GM19238 (cell line): ENCODE results near the gene GABRR2.
A peak's percentile ranks its signal among the peaks of the same experiment; 100 is the strongest.
"Not testable (repeated sequence)": the region's sequence is repeated elsewhere in the genome, so short reads cannot be mapped to it uniquely, and the experiment has no call there.

Source experiments
- DNase-seq: peaks from one replicate; pipeline ENCODE4 v3.0.0; 2011; ENCODE audit warnings: low spot score; ENCODE audit not compliant: insufficient read length

Gene GABRR2

GRCh38 chr6:89258912-89259311 is 56.2 kb downstream of the GABRR2 start:
- DNase-seq: no peak

DNA sequence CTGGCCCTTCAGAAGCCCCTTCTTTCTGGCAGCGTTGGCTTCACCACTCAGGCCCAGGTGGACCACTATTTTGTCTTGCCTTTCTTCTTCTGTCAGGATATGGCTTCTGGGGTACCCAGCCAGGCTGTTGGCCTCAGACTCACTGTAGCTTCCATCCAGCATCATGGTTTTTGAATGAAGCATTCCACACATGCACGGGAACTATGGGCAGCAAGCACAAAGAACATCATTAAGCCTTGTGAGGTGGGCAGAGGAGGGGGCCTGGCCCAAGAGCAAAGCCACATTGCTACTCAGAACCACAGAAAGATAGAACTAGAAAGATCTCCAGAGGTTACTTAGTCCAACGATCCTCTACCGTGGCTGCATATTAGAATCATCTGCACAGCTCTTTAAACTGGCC is 57.3 kb downstream of the GABRR2 start:
- DNase-seq: no peak

- no peak for DNase-seq
Measured at GRCh38 chr6:89257346-89257745, 57.8 kb downstream of the GABRR2 start.

DNA sequence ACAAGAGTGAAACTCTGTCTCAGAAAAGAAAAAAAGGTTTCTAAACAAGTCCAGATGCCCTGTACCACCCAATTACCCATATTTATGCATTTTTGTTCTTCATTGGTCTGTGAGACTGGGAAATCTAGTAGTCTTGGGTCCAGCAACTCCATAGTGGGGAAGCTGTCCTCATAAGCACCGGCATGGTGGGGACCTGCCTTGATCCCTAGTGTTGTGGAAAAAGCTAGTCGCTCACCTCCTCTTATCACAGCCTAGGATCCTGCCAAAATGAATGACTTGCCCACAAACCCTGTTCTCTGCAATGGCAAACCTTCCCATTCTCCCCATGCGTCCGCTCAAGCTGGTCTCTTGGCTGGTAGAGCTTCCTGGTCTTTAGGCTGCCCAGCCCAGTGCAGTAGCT is 59.7 kb downstream of the GABRR2 start:
- DNase-seq: no peak

GRCh38 chr6:89254569-89254968 is 60.5 kb downstream of the GABRR2 start:
- no peak for DNase-seq

DNA sequence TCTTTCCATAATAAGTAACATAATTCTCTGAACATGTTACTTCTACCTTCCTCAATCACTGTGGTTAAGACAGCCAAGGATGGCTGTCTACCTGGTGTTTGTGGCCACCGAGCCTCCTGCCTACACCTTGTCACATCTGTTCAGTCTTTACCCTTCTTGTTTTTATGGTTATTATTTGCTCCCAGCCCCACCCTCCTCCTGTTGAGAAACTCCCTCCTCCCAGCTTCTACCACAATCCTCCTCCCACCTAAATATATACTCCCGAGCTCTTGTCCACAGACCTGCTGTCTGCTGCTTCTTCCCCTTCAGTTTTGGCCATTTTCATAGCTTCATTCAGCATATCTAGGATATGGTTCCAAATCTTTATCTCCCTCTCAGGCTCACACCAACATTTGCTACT is 62.2 kb downstream of the GABRR2 start:
- DNase-seq: no peak

DNA sequence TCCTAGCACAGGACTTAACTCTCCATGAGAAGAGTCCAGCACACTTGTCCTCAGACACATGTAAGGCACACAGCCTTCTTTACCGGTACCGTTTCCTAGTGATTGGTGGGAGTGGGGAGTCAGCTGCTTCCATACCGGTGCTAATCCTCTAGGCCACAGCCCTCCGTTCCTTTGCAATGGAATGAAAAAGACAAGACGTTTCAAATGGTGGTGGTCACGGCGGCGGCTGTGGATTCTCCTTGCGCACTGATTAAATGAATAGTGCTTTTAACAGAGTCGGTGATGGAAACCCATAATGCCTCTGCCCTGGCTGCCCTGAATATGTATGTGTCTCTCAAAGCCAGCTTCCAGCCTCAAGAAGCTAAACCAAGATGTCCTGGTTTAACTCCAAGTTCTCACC is 63.1 kb downstream of the GABRR2 start:
- DNase-seq: no peak

DNA sequence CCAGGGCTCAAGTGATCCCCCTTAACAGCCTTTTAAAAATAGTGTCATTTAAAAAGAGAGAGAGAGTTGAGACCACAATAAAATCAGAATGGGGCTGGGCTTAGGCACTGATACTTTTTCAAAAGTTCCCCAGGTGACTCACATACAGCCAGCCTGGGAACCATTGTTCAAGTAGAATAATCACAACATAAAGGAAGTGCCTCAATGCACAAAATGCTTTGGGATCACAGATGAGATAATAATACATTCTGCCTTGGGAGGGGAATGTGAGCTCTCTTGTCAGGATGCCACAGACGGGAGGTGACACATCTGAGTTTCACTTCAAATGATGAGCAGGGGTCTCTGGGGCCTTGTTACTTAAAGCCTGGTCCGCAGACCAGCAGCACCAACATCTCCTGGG is 63.9 kb downstream of the GABRR2 start:
- no peak for DNase-seq

DNA sequence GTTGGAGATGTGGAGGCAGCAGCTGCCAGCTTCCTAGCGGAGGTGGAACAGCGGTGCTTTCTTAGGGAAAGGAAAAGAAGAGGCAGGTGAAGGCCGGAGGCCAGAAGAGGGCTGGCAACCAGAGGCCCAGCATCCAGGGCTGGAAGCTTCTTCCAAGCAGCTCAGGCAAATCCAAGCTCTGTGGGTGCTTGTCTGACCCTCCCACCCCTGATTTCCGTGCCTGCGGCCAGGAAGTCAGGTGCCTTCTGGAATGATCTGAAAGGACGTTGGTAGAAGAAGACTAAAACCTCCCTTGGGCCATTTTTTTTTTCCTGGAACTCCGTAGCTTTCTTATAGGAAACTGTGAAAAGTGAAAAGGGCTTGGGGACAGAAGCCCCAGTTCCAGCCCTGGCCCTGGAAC is 64.9 kb downstream of the GABRR2 start:
- DNase-seq: no peak

DNA sequence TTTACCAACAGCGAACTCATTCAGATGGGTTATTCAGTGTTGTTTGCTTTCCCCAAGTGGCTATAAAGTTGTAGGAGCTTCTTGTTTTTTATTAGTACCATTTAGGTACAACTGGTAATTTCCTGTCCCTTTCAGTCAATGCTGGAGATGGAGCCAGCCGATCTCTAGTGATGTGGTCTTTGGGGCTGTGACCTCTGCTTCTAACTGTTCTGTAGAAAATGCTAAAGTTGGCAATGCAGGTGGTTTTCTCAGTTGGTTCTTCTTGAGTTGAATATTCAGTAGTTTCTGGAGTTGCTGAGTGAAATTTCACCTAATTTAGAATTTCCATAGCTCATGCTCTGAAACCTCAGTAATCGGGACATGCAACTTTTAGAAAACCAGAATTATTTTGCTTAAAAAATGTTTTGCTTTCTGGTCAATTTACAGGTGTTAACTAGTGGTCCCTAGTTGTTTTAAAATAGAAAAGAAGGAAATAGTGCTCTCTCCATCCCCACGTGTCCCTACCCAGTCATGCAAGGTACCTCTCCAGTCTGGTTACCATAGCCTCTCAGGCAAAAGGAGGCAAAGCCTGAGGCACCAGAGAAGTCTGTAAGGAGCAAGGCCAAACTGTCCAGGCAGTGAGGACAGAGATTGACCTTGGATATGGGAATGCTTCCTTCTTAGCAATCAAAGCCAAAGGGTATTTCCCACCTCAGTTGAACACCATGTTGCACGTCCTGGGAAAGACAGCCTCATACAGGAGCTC is 70.7 kb downstream of the GABRR2 start:
- DNase-seq: no peak

GRCh38 chr6:89243331-89243629 is 71.8 kb downstream of the GABRR2 start:
- DNase-seq: no peak

DNA sequence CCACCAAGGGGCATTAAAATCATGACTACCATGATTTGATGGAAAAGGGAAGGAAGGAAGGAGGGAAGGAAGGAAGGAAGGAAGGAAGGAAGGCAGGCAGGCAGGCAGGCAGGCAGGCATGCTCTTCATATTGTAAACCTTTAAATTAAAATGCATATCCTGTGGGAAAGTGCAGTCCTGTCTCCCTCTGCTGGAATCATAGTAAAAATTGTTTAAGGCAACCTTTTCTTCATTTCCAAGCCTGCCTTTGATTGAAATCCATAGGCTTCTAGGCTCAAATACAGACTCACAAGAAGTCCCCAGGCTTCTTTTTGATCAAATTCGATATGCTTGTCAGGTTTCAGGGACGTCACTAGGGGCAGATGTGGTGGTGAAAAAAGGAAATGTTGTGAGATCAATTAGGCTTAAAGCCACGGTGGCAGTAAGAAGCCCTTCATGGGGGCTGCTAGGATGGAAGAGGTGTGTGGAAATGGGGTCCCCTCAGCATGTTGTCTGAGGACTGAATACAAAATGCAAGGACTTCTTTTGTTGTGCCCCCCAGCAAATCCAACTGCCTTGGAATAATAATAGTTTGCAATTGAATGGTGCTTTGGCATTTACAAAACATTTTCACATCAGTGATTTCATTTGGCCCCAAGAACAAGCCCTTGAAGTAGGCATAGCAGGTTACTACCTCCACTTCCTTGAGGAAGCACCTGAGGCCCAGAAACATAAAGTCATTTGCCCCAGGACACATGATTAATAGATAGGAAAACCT is 72.3 kb downstream of the GABRR2 start:
- DNase-seq: peak; percentile 16

DNA sequence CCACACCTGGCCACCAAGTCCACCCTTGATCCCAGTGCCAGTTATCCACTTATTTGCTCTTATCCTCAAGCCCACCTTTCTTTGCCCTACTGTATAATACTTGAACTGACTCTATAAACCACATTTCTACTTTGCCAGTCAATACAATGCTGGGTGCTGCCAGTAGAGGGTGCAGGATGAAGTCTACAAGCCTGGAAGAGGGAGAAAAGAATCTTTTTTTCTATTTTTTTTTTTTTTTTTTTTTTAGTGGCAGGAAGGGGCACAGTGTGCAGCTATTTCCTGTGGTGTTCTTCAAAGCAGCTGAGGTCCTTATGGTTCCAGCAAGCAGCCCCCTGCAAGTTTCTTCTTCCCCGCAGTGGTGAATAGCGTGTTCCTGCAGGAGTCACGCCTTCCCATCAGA is 75.8 kb downstream of the GABRR2 start:
- peak; percentile 20 for DNase-seq

- no peak for DNase-seq
Measured at GRCh38 chr6:89237158-89237557, 77.9 kb downstream of the GABRR2 start.

GRCh38 chr6:89233605-89234004 is 81.5 kb downstream of the GABRR2 start:
- DNase-seq: not testable (repeated sequence)

DNA sequence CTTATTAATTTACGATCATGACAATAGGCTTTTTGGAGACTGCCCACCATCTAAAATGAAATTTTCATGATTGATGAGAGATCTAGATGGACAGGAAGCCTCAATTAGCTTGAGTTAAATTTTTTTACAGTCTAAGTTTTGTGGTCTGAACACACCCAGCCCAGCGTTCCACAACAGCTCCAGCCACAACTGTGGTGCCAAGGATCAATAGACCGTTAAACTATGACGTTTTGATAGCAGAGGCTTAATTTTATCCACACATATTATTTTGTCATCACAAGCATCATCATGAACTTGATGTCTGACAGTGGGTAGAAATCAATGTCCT is 92.4 kb downstream of the GABRR2 start:
- no peak for DNase-seq

DNA sequence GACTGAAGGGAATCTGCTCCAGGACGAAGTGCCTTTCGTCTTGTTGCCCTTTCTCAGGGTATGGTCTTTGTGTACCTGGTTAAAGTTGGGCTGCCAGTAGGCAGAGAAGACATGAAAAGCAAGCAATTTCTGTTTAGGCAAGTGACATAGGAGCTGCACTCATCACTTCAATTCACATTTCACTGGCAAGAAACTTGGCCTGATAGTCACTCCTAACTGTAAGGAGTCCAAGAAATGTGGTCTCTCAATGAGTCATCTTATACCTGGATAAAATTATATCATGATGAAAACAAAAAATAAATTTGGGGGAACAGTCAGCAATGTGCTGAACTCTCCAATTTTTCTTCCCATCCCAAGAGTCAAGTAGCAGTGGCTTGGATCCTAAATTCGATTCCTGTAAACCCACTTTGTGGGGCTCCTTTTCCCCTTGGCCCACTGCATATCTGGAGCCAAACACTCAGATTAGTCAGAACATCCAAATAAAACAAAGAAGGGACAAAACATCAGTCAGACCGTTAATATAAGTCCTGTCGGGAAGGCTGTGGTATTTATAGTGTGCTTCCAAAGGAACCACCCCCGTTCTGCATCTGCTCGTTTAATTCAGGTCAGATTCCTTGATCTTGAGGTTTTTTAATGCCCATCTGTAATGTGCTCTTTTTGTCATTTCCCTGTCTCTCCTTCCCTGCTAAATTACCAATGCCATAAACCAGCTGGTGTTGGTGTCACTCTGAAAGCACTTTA is 93.0 kb downstream of the GABRR2 start:
- DNase-seq: no peak

- DNase-seq: no peak
Measured at GRCh38 chr6:89221129-89221528, 94.0 kb downstream of the GABRR2 start.

DNA sequence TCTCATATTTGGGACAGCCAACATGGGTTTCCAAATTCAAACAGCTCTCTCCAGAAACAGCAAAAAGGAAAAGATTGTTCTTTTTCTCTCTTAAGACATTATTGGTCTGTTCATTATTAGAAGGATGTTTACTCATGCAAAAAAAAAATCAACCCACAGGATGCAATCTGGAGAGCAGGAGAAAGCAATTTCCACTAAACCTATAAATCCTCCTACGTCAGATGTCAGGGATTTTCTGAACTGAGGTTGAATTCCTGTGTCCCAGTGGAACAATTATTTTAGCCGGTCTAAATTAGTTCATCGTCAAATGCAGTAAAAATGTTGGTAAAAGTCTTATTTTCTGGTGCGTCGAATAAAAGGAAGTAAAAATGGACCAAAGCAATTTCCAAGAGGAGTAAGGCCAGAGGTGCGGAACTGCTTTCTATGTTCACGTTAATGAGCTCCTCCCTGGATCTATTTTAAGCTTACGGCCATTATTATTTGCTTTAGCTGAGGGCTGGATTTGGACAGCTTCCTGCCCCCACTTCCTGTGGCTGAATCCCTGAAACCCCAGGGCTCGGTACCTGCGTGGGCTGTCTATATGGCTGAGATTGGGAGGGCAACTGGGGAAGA is 97.7 kb downstream of the GABRR2 start, which contains the start of gene GABRR1:
TSS of gene GABRR1 (minus strand) at position 60 of the 612 bp plus-strand sequence. CDS start at position 24, 36 bp downstream.
- DNase-seq: no peak

DNA sequence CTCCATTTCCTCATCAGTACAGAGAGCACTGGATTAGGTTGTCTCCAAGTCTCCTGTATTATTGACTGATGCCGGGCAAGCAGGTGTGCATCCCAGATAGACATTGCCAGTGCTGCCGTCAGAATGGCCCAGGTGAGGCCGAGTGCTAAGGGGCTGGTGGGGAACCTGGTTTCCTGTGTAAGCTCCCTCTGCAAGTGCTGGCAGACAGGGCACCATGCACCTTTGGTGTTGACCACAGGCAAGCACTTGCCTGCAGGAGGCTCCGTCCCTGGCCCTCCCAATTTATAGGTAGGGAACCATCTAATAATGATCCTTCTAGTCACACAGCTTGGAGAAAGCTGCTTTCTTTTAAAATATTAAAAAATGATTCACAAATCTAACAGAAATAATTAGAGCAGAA is 98.7 kb downstream of the GABRR2 start:
- DNase-seq: no peak

DNA sequence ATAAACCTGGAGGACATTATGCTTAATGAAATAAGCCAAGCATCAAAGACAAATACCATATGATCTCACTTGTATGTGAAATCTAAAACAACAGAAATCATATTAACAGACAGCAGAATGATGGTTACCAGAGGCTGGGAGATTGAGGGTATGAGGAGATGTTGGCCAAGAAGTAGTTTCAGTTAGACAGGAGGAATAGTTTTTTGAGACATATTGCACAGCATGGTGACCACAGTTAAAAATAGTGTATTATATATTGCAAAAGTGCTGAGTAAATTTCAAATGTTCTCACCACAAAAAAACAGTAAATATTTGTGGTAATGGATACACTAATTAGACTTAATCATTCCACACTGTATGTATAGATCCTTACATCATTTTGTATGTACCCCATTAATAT is 99.7 kb downstream of the GABRR2 start:
- no peak for DNase-seq

DNA sequence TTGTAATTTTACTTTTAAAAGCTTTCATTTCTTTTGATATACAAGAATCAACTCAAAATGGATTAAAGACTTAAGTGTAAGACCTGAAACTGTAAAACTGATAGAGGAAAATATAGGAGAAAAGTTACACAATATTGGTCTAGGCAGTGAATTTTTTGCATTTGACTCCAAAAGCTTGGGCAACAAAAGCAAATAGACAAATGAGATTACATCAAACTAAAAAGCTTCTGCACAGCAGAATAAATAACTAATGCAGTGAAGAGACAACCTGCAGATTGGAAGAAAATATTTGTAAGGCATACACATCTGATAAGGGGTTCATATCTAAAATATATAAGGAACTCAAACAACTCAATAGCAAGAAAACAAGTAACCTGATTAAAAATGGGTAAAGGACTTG is 100.9 kb downstream of the GABRR2 start:
- DNase-seq: no peak
